HL-60 (cell line): ENCODE data around the gene TMTC1.

Source experiments
- DNase-seq, 2 experiments: peaks; one replicate each; pipeline ENCODE4 v3.0.0-alpha.2; 2010 to 2020; ENCODE audit warnings: low read depth in 1 of 2, low spot score in 1 of 2
- H3K27ac ChIP-seq: fragments of 250-450 bp; sonication (Bioruptor Pico); replicated peaks from 2 replicates; pipeline ENCODE4 v1.5.1; 2020; ENCODE audit warnings: mild to moderate bottlenecking, moderate library complexity
- H3K27me3 ChIP-seq: fragments of 250-450 bp; sonication (Bioruptor Pico); 2 replicates; pipeline ENCODE4 v1.5.1; 2021; ENCODE audit warnings: mild to moderate bottlenecking, moderate library complexity; ENCODE audit not compliant: insufficient read depth, poor library complexity, severe bottlenecking
- H3K4me3 ChIP-seq: replicated peaks from 2 replicates; pipeline ENCODE4 v1.5.1; 2011; ENCODE audit warnings: mild to moderate bottlenecking, control low read depth, low read length; ENCODE audit not compliant: insufficient read depth
- GABPA ChIP-seq: IDR thresholded peaks from 2 replicates; pipeline ENCODE4 v1.6.1; 2012; ENCODE audit warnings: low read depth
- POLR2AphosphoS5 ChIP-seq: IDR thresholded peaks from 2 replicates; pipeline ENCODE4 v1.6.1; 2012; ENCODE audit warnings: low read depth
- SPI1 ChIP-seq: IDR thresholded peaks from 2 replicates; pipeline ENCODE4 v1.6.1; 2012; ENCODE audit warnings: low read depth, mild to moderate bottlenecking, borderline replicate concordance
- TF ChIP-seq, protein P1 (sequence below): IDR thresholded peaks from one replicate; pipeline ENCODE4 v1.5.1; 2011; ENCODE audit warnings: low read length, control low read depth, inconsistent platforms; ENCODE audit not compliant: insufficient read depth
- TF ChIP-seq, protein P2 (sequence below): IDR thresholded peaks from 2 replicates; pipeline ENCODE4 v1.6.1; 2012; ENCODE audit warnings: low read depth; ENCODE audit not compliant: insufficient replicate concordance

Gene TMTC1

DNA sequence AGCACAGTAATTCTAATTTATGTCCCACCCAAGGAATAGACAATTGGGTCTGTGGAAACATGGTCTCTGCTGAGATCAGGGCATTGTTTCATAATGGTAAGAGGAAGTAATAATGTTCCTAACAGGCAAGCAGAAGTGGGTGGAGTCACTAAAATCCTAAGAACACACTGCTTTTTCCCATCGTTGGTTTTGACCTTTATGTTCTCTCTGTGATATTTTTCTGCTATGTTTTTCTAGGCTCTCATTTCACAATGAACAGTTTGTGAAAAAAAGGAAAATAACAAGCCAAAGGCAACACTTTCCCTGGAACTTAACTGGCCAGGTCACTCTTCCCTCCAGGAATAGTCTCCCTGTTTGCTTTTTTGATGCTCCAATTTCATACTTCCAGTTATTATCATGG lies 205.7 kb downstream of the TMTC1 start:
- TF ChIP-seq SPI1, result peak; percentile 32; the same call in 1 of the 2 replicates
- no peak for TF ChIP-seq GABPA

DNA sequence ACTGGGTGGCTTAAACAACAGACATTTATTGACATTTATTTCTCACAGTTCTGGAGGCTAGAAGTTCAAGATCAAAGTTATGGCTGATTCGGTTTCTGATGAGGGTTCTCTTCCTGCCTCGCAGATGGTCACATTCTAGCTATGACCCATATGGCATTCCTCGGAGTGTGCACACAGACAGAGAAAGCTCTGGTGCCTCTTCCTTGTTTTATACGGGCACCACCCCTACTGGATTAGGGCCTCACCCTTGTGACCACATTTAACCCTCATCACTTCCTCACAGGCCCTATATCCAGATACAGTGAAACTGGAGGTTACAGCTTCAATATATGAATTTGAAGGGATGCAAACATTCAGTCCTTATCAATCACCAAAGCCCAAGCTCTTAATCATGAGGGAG lies 209.2 kb downstream of the TMTC1 start:
- no peak for DNase-seq
- Histone ChIP-seq H3K27me3 (no peaks in the 10 kb centered on the region), H3K4me3 (no peak overlapping the region)

More for the DNA sequence above, 205.7 kb downstream of the TMTC1 start:
- no peak for DNase-seq
- Histone ChIP-seq H3K27ac (no peak overlapping the region), H3K4me3 (no peak overlapping the region), H3K27me3 (no peaks in the 10 kb centered on the region)

DNA sequence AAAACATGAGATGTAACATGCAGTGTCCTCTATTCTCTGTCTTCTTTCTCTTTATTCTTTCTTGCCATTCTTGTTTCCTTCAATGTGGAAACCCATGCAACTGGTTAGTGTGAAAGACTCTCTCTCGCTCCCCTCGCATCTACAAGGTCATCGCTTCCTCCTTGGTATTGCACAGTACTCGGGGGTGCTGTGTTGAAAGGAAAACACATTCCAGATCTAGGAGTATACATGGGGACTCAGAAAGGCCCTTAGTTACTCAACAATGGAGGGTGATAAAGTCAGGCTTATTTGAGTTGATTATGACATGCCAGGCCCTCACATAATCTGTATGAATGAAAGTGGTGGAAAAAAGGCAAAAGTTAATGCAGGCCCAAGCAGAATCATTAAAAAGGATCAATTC lies 210.8 kb downstream of the TMTC1 start:
- DNase-seq, result no peak
- no peak overlapping the region for H3K4me3 ChIP-seq
- no peaks in the 10 kb centered on the region for H3K27me3 ChIP-seq
- H3K27ac ChIP-seq, result no peak overlapping the region
- TF ChIP-seq, protein P1, sequence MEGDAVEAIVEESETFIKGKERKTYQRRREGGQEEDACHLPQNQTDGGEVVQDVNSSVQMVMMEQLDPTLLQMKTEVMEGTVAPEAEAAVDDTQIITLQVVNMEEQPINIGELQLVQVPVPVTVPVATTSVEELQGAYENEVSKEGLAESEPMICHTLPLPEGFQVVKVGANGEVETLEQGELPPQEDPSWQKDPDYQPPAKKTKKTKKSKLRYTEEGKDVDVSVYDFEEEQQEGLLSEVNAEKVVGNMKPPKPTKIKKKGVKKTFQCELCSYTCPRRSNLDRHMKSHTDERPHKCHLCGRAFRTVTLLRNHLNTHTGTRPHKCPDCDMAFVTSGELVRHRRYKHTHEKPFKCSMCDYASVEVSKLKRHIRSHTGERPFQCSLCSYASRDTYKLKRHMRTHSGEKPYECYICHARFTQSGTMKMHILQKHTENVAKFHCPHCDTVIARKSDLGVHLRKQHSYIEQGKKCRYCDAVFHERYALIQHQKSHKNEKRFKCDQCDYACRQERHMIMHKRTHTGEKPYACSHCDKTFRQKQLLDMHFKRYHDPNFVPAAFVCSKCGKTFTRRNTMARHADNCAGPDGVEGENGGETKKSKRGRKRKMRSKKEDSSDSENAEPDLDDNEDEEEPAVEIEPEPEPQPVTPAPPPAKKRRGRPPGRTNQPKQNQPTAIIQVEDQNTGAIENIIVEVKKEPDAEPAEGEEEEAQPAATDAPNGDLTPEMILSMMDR, result no peak
- no peak for TF ChIP-seq GABPA
- no peak for TF ChIP-seq SPI1
- TF ChIP-seq, protein P2, sequence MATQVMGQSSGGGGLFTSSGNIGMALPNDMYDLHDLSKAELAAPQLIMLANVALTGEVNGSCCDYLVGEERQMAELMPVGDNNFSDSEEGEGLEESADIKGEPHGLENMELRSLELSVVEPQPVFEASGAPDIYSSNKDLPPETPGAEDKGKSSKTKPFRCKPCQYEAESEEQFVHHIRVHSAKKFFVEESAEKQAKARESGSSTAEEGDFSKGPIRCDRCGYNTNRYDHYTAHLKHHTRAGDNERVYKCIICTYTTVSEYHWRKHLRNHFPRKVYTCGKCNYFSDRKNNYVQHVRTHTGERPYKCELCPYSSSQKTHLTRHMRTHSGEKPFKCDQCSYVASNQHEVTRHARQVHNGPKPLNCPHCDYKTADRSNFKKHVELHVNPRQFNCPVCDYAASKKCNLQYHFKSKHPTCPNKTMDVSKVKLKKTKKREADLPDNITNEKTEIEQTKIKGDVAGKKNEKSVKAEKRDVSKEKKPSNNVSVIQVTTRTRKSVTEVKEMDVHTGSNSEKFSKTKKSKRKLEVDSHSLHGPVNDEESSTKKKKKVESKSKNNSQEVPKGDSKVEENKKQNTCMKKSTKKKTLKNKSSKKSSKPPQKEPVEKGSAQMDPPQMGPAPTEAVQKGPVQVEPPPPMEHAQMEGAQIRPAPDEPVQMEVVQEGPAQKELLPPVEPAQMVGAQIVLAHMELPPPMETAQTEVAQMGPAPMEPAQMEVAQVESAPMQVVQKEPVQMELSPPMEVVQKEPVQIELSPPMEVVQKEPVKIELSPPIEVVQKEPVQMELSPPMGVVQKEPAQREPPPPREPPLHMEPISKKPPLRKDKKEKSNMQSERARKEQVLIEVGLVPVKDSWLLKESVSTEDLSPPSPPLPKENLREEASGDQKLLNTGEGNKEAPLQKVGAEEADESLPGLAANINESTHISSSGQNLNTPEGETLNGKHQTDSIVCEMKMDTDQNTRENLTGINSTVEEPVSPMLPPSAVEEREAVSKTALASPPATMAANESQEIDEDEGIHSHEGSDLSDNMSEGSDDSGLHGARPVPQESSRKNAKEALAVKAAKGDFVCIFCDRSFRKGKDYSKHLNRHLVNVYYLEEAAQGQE, result no peak
- TF ChIP-seq POLR2AphosphoS5, result no peak

More for the DNA sequence above, 209.2 kb downstream of the TMTC1 start:
- TF ChIP-seq SPI1 (peak; percentile 37; the same call in 1 of the 2 replicates), GABPA (no peak)
- no peak overlapping the region for H3K27ac ChIP-seq

DNA sequence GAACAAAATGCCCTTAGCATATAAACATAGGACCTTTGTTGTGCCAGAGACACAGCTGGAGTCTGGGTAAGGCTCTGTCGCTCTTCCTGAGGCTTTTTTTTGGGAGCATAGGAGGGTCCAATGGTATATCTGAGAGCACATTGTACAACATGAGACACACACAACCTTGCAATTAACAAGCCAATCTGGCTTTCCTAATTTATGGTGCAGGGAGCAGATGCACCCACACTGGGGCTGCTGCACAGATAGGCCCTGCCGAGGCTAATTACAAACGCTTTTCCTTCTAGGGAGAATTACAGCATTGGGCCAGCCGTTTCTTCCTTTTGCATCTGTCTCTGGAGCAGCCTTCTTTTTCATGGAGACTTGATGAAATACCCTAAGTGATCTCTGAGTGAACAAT lies 211.3 kb downstream of the TMTC1 start:
- Histone ChIP-seq H3K27me3 (no peaks in the 10 kb centered on the region), H3K27ac (no peak overlapping the region), H3K4me3 (no peak overlapping the region)
- TF ChIP-seq, protein P1, result no peak
- TF ChIP-seq POLR2AphosphoS5 (no peak), GABPA (no peak), SPI1 (no peak)
- TF ChIP-seq, protein P2, result no peak
- no peak for DNase-seq

DNA sequence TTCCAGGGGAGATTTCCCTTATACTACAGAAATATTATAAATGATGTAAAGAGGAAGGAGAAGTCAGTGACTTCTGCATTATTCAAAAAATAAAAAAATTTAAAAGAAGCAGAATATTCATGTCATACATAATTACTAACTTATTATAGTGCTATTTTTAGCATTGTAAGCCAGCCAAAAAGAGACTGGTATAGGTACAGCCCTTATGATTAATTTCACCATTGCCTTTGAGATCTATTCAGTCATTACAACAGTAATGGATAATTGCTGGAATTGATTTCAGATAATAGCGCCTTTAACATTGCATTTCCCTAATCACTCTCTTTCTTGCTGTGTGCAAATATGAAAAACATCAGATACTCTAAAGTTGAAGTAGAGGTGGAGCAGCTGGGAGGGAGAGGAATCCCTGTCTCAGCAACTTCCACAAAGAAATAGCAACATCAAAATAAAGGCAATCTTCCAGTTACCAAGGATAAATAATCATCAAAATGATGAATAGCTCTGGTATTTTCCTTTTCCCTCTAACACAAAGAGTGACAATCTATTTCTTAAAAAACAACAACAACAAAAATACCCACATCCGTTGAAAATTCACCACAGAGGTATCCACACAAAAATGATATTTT lies 214.5 kb downstream of the TMTC1 start:
- Histone ChIP-seq H3K27me3 (peaks cover 2% of the 10 kb centered on the region), H3K4me3 (no peak overlapping the region), H3K27ac (no peak overlapping the region)
- DNase-seq, result no peak
- no peak for TF ChIP-seq SPI1
- no peak for TF ChIP-seq POLR2AphosphoS5
- TF ChIP-seq, protein P2, result no peak
- TF ChIP-seq GABPA, result no peak
- TF ChIP-seq, protein P1, result no peak
